OCI-LY7 (cell line): Measurements from ENCODE around the gene TMEM222. TPM values are rescaled to one million over a fixed set of nuclear protein-coding genes. Genes with fewer than 3 reads are reported as not detected.

Experiments used
- BruUV-seq: library from RNA; stranded (reverse); fragments of 400-500 nt; replicated peaks from 2 replicates; lab custom pipeline; 2021; lab: Mats Ljungman, UMichigan
- CTCF ChIA-PET: fragments of 300-600 bp; sonication (Branson Sonifier 250); formaldehyde crosslinking; loops from one replicate; lab custom pipeline; 2022; ENCODE audit warnings: antibody characterized with exemption; ENCODE audit not compliant: unreplicated experiment; lab: Charles Lee
- POLR2A ChIA-PET: fragments of 300-600 bp; sonication (Branson Sonifier 250); formaldehyde crosslinking; loops from one replicate; lab custom pipeline; 2022; ENCODE audit warnings: antibody characterized with exemption; lab: Charles Lee
- DNase-seq: peaks from one replicate; pipeline ENCODE4 v3.0.0-alpha.2; 2015; ENCODE audit warnings: low spot score
- H2AFZ ChIP-seq: fragments of 200-600 bp; sonication (generic), shearing (Covaris generic); 2 replicates; pipeline ENCODE4 v1.6.1; 2014; ENCODE audit warnings: mild to moderate bottlenecking, antibody characterized with exemption, low read length, moderate library complexity
- H3K27ac ChIP-seq: fragments of 200-600 bp; sonication (generic); 2 replicates; pipeline ENCODE4 v1.5.1; 2014; ENCODE audit warnings: mixed run types, low read depth, mild to moderate bottlenecking, moderate library complexity, low read length, inconsistent platforms; ENCODE audit not compliant: poor library complexity, severe bottlenecking
- H3K36me3 ChIP-seq: fragments of 200-600 bp; sonication (generic); 2 replicates; pipeline ENCODE4 v1.6.1; 2014; ENCODE audit warnings: mild to moderate bottlenecking, antibody characterized with exemption, low read length, moderate library complexity, mixed read lengths; ENCODE audit not compliant: insufficient read depth
- H3K4me1 ChIP-seq: fragments of 200-600 bp; sonication (generic); 2 replicates; pipeline ENCODE4 v1.5.1; 2014; ENCODE audit warnings: mild to moderate bottlenecking, low read length; ENCODE audit not compliant: insufficient read depth, poor library complexity, severe bottlenecking
- H3K4me2 ChIP-seq: fragments of 200-600 bp; sonication (generic); 2 replicates; pipeline ENCODE4 v1.6.1; 2014; ENCODE audit warnings: mild to moderate bottlenecking, low read length
- H3K4me3 ChIP-seq: fragments of 200-600 bp; sonication (generic); 2 replicates; pipeline ENCODE4 v1.5.1; 2014; ENCODE audit warnings: mild to moderate bottlenecking, low read depth, low read length; ENCODE audit not compliant: poor library complexity, severe bottlenecking
- H3K79me2 ChIP-seq: fragments of 200-600 bp; sonication (generic); 2 replicates; pipeline ENCODE4 v1.6.1; 2016; ENCODE audit warnings: low read depth, mild to moderate bottlenecking, low read length, moderate library complexity, mixed read lengths; ENCODE audit not compliant: insufficient read depth
- H3K9me2 ChIP-seq: fragments of 200-600 bp; sonication (generic); 2 replicates; pipeline ENCODE4 v1.6.1; 2016; ENCODE audit warnings: mild to moderate bottlenecking, low read length, mixed read lengths; ENCODE audit not compliant: insufficient read depth
- H3K9me3 ChIP-seq: fragments of 200-600 bp; sonication (generic); 2 replicates; pipeline ENCODE4 v1.6.1; 2014; ENCODE audit warnings: mild to moderate bottlenecking, mixed run types, low read length, mixed read lengths
- H4K20me1 ChIP-seq: fragments of 200-600 bp; sonication (generic); 2 replicates; pipeline ENCODE4 v1.6.1; 2014; ENCODE audit warnings: mild to moderate bottlenecking, antibody characterized with exemption, low read length, moderate library complexity, mixed read lengths; ENCODE audit not compliant: insufficient read depth
- CTCF ChIP-seq: fragments of 200-600 bp; sonication (generic); conservative IDR thresholded peaks from 2 replicates; pipeline ENCODE4 v1.5.1; 2014; ENCODE audit warnings: mild to moderate bottlenecking, antibody characterized with exemption, low read length, moderate library complexity, mixed read lengths
- EZH2phosphoT487 ChIP-seq: fragments of 200-600 bp; sonication (generic); IDR thresholded peaks from 2 replicates; pipeline ENCODE4 v1.6.1; 2018; ENCODE audit warnings: low read depth, borderline replicate concordance, mild to moderate bottlenecking, mixed run types, antibody characterized with exemption, low read length, moderate library complexity, mixed read lengths
- intact Hi-C: fragments of 100-400 bp; cut with micrococcal nuclease; formaldehyde crosslinking; loops from one replicate; pipeline ENCODE4 v1.10.0; 2022; ENCODE audit not compliant: unreplicated experiment
- total RNA-seq, 2 experiments: library from RNA; depleted of rRNA in 1 of 2; stranded (reverse); fragments of >200 nt in 1 of 2; shearing (Covaris generic) in 1 of 2; gene quantifications; 2 replicates each; pipeline ENCODE4 v1.2.3, GENCODE V29; 2014 to 2022

Gene TMEM222
- total RNA-seq, 2 experiments from 2014 or later, result 29.5 to 43.4 TPM

- ChIA-PET CTCF (interaction anchor here (0.8 to 1.6 kb wide), 2 partner anchors 13 to 61 kb away, joined by 3 to 4 read pairs; no protein-coding TSS in a partner anchor), POLR2A (interaction anchor here (1.4 kb wide), 1 partner anchor 9 kb away, joined by 5 read pairs; no protein-coding TSS in a partner anchor)
- Histone ChIP-seq H3K79me2 (peaks cover 33% of the 10 kb centered on the region), H3K9me2 (no peaks in the 10 kb centered on the region), H3K4me3 (no peak overlapping the region), H3K27ac (no peak overlapping the region), H3K9me3 (no peaks in the 10 kb centered on the region), H3K4me2 (no peak overlapping the region), H2AFZ (no peak overlapping the region), H3K36me3 (peaks cover 89% of the 10 kb centered on the region), H4K20me1 (0 out of 2 replicates have a peak, but pooled peaks cover 6% of the 10 kb centered on the region), H3K4me1 (peaks cover 14% of the 10 kb centered on the region)
- BruUV-seq, result no TSS peak
- intact Hi-C loops, result no loop called here
- TF ChIP-seq CTCF (no peak), EZH2phosphoT487 (no peak)
- DNase-seq, result no peak
These were observed 10.0 kb downstream of the TMEM222 start for GRCh38 chr1:27331922-27332321.

GRCh38 chr1:27332536-27333281 is 10.7 kb downstream of the TMEM222 start:
- H2AFZ ChIP-seq, result no peak overlapping the region
- ChIA-PET CTCF (interaction anchor here (0.8 to 1.6 kb wide), 3 partner anchors 12 to 60 kb away, joined by 3 to 4 read pairs (median 3); no protein-coding TSS in a partner anchor), POLR2A (interaction anchor here (1.4 kb wide), 1 partner anchor 10 kb away, joined by 5 read pairs; no protein-coding TSS in a partner anchor)
- BruUV-seq, result no TSS peak
- peaks cover 14% of the 10 kb centered on the region for H3K4me1 ChIP-seq
- 0 out of 2 replicates have a peak, but pooled peaks cover 6% of the 10 kb centered on the region for H4K20me1 ChIP-seq
- no peaks in the 10 kb centered on the region for H3K9me3 ChIP-seq
- H3K79me2 ChIP-seq, result peaks cover 25% of the 10 kb centered on the region
- no peak overlapping the region for H3K27ac ChIP-seq
- intact Hi-C loops, result no loop called here
- TF ChIP-seq CTCF, result peak; percentile 91
- no peak for TF ChIP-seq EZH2phosphoT487
- H3K9me2 ChIP-seq, result no peaks in the 10 kb centered on the region
- no peak overlapping the region for H3K4me2 ChIP-seq
- DNase-seq, result peak; percentile 54
- peaks cover 85% of the 10 kb centered on the region for H3K36me3 ChIP-seq
- no peak overlapping the region for H3K4me3 ChIP-seq
